GOT3 (cell line): ENCODE results near the gene EPO.
"Not testable (repeated sequence)": the region's sequence is repeated elsewhere in the genome, so short reads cannot be mapped to it uniquely, and the experiment has no call there.

ENCODE experiments used
- DNase-seq: peaks from one replicate; lab custom pipeline; 2025; ENCODE audit warnings: mixed read lengths; lab: John Stamatoyannopoulos, UW

The EPO gene

DNA sequence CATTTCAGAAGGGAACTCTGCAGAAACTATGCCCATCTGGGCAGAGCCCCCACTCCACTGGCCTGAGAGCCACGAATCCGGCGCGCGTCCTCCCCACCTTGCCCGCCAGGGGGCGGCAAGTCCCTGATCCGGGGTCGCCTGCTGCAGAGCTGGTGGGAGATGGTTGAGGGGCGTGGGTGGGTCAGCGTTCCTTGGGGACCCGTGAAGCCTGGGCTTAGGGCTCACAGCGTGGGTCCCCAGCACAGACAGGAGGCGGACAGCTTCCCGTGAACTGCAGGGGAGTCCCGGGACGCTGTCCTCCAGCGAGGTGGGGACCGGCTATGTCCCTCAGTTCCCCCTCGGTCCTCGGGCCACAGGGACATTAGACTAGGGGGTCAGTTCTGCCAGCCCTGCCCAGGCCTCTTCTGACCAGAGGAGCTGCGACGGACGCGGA is 14.9 kb upstream of the EPO start:
- peak; percentile 54 for DNase-seq

DNA sequence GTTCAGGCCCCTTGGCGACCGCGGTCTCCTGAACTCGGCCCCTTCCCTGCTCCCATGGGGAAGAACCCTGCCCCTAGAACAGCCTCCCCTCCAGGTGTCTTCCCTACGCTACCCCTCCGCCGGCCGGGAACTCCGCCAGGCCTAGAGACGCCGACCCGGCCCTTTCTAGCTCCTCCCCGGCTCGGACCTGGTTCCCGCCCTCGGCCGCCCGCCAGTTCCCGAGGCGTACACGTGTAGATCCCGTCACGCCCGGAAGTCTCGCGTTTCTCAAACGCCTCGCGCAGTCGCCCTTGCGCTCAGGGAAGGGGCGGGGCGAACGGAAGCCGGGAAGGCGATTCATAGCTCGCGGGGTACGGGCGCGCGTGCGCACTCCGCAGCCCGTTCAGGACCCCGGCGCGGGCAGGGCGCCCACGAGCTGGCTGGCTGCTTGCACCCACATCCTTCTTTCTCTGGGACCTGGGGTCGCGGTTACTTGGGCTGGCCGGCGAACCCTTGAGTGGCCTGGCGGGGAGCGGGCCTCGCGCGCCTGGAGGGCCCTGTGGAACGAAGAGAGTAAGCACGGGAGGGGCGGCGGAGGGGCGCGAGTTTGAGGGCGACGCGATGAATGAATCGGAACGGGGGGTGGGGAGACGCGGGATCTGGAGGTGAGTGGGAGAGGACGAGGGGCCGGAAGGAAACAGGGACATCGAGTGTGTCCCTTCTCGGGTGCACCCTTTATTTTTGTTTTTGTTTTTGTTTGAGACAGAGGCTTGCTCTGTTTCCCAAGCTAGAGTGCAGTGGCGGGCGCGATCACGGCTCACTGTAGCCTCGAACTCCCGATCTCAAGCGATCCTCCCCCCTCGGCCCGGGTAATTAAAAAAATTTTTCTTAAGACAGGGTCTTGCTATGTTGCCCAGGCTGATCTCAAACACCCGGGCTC is 14.3 kb upstream of the EPO start, which contains the start of gene POP7:
Gene POP7 (plus strand): TSS at position 369 of the 919 bp plus-strand sequence. CDS start 710 bp downstream, outside the sequence.
- peak; percentile 92 for DNase-seq

DNA sequence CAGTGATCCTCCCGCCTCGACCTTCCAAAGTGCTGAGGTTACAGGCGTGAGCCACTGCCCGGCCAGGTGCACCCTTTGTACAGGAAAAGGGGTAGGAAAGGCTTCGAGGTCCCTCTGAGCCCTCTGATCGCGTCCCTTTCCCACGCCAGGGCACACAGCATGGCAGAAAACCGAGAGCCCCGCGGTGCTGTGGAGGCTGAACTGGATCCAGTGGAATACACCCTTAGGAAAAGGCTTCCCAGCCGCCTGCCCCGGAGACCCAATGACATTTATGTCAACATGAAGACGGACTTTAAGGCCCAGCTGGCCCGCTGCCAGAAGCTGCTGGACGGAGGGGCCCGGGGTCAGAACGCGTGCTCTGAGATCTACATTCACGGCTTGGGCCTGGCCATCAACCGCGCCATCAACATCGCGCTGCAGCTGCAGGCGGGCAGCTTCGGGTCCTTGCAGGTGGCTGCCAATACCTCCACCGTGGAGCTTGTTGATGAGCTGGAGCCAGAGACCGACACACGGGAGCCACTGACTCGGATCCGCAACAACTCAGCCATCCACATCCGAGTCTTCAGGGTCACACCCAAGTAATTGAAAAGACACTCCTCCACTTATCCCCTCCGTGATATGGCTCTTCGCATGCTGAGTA is 13.5 kb upstream of the EPO start:
- DNase-seq, result no peak

DNA sequence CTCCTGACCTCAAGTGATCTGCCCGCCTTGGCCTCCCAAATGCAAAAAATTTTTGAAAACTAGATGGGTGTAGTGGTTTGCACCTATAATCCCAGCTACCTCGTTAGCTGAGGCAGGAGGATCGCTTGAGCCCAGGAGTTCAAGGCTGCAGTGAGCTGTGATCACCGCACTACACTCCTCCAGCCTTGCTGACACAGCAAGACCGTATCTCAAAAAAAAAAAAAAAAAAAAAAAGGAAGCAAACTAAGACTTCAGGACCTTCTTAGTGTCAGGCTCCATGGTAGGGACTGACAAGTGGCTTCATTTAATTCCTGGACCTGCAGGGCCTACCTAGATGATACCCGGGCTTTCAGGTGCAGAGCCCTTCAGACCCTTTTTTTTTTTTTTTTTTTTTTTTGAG is 11.9 kb upstream of the EPO start:
- DNase-seq, result no peak

DNA sequence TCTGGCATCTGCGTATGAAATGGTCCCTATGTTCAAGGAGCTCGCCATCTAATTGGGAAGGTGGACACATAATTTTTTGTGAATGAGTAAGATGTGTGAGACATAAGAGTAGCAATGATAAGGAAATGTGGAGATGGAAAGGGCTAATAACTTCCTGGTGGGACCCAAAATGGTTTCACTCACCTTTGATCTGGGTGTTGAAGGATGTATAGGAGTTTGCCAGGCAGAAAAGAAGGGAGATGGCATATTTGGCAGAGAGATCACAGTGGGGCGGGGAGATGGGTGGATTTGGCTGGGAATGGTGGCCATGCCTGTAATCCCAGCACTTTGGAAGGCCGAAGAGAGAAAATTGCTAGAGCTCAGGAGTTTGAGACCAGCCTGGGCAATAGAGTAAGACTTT is 9.8 kb upstream of the EPO start:
- no peak for DNase-seq

DNA sequence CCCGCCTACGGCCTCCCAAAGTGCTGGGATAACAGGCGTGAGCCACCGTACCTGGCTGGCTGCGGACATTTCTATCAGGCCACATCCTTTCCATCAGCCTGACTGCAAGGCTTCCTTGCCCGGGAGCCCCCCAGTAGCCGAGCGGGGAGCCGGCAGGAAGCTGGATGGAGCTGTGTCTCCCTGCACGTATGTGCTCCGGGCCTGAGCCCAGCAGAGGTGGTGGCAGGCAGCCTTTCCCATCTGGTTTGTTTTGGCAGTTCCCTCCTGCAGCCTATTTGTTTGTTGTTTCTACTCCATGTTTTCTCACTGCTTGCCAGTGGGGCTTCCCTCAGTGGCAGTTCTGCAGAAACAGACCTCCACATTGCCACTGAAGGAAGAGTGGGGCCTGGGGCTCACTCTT is 8.9 kb upstream of the EPO start:
- no peak for DNase-seq

DNA sequence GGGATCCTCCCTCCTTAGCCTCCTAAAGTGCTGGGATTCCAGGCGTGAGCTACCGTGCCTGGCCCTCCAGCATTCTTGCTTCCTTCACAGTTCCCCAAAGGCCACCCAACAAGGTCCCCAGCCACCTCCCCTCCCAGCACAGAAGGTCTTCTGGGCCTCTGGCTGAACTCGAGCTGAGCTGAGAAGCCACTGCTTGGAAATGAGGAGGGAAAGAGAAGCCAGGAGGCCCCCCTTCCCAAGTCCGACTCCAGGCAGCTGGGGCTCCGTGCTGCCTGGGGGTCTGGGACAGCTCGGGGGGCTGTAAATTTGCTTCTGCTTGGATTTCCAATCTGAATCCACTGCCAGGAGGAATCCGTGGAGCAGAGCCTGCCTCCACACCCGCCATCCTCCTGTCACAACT is 5.5 kb upstream of the EPO start:
- no peak for DNase-seq

DNA sequence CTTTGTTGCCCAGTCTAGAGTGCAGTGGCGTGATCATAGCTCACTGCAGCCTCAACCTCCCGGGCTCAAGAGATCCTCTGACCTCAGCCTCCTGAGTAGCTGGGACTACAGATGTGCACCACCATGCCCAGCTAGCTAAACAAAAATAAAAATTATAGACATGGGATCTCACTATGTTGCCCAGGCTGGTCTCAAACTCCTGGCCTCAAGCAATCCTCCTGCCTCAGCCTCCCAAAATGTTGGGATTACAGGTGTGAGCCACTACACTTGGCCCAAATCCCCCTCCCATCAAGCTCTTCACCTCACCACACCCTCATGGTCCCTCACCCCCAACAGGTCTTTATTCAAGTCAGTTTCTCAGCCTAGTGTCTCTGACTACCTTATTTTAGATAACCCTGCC is 3.2 kb upstream of the EPO start:
- not testable (repeated sequence) for DNase-seq

DNA sequence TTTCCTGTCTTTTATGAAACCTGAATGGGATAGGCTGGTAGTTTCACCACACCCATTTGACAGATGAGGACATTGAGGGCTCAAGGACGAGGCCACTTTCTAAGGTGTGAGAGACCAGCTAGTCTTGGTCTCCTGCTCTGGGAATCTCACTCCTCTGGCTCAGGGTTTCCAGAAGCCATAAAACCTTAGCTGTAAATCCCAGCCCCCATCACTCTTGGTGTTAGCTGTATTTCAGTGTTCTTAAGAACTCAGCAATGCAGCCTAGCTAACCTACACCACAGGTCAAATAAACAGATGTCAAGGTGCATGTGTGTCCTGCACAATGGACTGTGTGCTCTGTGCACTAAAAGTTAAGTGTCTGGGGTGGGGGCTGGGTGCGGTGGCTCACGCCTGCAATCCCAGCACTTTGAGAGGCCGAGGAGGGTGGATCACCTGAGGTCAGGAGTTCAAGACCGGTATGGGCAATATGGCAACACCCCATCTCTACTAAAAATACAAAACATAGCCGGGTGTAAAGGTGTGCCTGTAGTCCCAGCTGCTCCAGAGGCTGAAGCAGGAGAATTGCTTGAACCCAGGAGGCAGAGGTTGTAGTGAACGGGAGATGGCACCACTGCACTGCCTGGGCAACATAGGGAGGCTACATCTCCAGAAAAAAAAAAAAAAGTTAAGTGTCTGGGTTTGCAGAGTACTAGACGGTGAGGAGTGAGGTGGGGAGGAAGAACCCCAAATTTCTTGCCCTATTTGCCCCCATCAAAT is 567 bp upstream of the EPO start:
- DNase-seq, result no peak

DNA sequence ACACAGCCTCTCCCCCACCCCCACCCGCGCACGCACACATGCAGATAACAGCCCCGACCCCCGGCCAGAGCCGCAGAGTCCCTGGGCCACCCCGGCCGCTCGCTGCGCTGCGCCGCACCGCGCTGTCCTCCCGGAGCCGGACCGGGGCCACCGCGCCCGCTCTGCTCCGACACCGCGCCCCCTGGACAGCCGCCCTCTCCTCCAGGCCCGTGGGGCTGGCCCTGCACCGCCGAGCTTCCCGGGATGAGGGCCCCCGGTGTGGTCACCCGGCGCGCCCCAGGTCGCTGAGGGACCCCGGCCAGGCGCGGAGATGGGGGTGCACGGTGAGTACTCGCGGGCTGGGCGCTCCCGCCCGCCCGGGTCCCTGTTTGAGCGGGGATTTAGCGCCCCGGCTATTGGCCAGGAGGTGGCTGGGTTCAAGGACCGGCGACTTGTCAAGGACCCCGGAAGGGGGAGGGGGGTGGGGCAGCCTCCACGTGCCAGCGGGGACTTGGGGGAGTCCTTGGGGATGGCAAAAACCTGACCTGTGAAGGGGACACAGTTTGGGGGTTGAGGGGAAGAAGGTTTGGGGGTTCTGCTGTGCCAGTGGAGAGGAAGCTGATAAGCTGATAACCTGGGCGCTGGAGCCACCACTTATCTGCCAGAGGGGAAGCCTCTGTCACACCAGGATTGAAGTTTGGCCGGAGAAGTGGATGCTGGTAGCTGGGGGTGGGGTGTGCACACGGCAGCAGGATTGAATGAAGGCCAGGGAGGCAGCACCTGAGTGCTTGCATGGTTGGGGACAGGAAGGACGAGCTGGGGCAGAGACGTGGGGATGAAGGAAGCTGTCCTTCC is 620 bp downstream of the EPO start:
- DNase-seq, result no peak

DNA sequence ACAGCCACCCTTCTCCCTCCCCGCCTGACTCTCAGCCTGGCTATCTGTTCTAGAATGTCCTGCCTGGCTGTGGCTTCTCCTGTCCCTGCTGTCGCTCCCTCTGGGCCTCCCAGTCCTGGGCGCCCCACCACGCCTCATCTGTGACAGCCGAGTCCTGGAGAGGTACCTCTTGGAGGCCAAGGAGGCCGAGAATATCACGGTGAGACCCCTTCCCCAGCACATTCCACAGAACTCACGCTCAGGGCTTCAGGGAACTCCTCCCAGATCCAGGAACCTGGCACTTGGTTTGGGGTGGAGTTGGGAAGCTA is 1.2 kb downstream of the EPO start:
- DNase-seq, result no peak

DNA sequence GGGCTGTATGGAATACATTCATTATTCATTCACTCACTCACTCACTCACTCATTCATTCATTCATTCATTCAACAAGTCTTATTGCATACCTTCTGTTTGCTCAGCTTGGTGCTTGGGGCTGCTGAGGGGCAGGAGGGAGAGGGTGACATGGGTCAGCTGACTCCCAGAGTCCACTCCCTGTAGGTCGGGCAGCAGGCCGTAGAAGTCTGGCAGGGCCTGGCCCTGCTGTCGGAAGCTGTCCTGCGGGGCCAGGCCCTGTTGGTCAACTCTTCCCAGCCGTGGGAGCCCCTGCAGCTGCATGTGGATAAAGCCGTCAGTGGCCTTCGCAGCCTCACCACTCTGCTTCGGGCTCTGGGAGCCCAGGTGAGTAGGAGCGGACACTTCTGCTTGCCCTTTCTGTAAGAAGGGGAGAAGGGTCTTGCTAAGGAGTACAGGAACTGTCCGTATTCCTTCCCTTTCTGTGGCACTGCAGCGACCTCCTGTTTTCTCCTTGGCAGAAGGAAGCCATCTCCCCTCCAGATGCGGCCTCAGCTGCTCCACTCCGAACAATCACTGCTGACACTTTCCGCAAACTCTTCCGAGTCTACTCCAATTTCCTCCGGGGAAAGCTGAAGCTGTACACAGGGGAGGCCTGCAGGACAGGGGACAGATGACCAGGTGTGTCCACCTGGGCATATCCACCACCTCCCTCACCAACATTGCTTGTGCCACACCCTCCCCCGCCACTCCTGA is 2.4 kb downstream of the EPO start:
- DNase-seq, result no peak

DNA sequence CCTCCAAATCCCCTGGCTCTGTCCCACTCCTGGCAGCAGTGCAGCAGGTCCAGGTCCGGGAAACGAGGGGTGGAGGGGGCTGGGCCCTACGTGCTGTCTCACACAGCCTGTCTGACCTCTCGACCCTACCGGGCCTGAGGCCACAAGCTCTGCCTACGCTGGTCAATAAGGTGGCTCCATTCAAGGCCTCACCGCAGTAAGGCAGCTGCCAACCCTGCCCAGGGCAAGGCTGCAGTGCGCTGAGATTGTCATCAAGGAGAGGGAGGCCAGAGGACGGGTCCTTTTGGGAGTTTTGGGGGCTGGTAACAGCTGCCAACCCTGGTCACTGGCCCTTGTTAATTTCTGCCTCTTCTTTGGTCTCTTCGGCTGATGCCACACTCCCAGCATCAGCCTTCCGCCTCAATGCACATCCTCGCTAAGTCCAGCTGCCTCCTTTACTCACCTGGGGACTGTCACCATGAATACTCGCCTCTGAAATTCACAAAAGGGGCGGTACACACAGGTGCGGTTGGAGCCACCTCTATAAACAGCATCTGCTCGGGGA is 3.5 kb downstream of the EPO start:
- no peak for DNase-seq

DNA sequence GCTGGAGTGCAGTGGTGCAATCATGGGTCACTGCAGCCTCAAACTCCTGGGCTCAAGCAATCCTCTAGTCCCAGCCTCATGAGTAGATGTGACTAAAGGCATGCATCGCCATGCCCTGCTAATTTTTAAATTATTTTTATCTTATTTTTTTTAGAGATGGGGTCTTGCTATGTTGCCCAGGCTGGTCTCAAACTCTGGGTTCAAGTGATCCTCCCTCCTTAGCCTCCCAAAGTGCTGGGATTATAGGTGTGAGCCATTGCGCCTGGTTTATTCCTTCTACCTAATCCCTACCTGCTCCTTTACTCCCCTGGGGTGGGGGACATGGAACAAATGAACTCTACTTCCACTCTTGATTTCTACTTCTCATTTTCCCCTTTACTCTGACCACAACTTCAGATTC is 4.1 kb downstream of the EPO start:
- not testable (repeated sequence) for DNase-seq

DNA sequence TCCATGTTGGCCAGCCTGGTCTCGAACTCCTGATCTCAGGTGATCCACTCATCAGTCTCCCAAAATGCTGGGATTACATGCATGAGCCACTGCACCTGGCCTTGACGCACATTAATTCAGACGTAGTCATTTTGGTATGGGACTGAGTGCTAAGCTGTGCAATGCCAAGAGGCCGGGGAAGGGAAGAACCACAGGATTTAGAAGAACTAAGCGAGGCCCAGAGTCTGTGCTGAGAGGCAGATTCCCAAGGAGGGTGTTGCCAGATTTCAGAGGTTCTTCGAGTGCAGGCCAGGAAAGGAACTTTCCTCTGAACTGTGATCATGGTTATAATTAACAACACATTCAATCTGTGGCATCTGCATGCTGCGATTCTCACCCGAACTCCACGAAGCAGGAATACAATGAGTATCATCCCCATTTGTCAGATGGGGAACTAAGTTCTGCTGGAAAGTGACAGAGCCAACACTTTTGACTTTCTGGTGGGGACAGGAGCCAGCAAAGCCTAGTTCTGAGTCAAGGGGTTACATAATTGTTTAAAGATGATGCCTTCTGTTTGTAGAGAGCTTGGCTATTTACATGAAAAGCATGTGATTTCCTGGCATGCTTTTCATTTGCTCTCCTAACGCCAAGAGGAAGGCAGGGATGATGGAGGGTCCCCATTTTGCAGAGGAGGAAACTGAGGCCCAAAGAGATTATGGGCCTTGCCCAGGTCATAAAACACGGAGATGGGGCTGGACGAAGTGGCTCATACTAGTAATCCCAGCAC is 6.9 kb downstream of the EPO start:
- DNase-seq, result no peak

DNA sequence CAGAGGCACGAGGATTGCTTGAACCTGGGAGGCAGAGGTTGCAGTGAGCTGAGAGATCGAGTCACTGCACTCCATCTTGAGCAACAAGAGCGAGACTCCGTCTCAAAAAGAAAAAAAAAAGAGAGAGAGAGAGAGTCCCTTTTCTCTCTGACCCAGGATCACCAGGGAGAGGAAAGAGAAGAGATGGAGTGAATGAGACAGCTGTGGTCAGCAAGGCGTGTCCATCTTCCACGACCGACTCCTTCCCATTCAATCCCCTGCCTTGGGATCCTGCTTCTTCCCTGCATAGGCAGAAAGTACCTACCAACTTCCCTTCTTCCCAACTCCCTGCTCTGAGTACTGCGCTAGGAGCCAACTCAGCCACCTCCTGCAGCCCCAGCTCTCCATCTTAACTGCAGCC is 7.9 kb downstream of the EPO start:
- no peak for DNase-seq

DNA sequence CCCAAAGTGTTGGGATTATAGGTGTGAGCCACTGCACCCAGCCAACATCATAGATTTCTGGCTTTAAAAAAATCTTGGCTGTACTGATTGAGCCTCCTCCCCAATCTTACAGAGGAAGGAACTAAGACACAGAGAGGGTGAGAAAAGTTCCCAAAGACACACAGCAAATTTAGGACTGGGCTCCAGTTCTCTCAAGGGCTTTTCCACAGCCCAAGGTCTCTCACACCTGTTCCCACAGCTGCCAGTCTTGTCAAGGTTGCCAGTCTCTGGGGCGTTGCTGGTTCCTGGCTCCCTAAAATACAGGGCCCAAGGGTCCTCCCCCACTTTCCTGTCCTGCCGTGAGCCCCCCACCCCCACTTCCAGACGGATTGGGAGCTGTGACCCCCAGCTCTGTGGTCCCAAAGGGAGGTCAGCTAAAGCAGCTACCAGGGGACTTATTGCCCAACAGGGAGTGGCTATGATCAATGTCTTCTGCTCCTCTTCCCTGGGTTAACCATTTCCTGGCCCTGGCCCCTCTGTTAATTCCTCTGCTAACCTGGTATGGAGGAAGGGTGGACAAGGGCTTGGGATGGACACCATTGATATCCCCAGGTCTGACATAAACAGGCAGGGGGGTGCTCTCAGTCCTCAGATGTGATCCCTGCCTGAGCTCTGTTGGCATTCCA is 10.0 kb downstream of the EPO start:
- no peak for DNase-seq

DNA sequence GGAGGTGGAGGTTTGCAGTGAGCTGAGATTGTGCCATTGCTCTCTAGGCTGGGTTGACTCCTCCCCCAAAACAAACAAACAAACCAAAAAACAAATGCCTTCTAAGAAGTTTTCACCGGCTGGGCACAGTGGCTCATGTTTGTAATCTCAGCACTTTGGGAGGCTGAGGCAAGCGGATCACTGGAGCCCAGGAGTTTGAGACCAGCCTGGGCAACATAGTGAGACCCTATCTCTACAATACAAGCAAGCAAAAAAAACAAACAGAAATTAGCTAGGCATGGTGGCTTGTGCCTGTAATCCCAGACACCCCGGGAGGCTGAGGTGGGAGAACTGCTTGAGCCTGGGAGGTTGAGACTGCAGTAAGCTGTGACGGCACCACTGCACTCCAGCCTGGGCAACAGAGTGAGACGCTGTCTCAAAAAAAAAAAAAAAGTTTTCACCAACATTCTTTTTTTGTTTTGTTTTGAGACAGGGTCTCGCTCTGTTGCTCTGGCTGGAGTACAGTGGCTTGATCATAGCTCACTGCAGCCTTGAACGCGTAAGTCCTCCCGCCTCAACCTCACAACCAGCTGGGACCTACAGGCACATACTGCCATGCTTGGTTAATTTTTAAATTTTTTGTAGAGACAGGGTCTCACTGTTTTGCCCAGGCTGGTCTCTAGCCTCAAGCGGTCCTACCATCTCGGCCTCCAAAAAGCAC is 11.8 kb downstream of the EPO start:
- no peak for DNase-seq

DNA sequence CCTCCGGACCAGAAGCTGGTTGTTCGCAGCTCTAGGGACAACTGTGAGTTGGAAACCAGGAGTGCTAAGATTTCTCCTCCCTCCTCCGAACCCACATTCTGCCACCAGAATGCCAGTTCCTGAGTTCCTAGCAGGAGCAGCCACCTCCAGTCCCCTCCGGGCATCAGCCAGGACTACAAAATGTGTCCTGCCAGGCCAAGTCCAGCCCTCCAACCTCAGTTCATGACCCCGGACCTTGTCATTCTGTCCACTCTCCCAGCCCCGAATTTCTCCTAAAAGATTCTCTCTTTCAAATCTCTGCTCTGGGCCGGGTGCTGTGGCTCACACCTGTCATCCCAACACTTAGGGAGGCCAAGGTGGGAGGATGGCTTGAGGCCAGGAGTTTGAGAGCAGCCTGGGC is 15.5 kb downstream of the EPO start:
- DNase-seq, result no peak
